Tibial nerve (tissue), 3 donors: ENCODE results near the gene DENND10.

Source experiments
- CTCF ChIP-seq, 5 experiments: fragments of 200-600 bp in 3 of 5; fragments of 450-650 bp in 2 of 5; sonication (generic) in 3 of 5; IDR thresholded peaks; one replicate each; pipeline ENCODE4 v1.5.1; 2016 to 2019; ENCODE audit warnings: antibody characterized with exemption in 5 of 5, mild to moderate bottlenecking in 3 of 5, moderate library complexity in 2 of 5
- POLR2A ChIP-seq, 2 donors: fragments of 450-650 bp; IDR thresholded peaks; one replicate each; pipeline ENCODE4 v1.6.1; 2017; ENCODE audit warnings: antibody characterized with exemption in 2 of 2, mild to moderate bottlenecking in 2 of 2, moderate library complexity in 2 of 2

DNA sequence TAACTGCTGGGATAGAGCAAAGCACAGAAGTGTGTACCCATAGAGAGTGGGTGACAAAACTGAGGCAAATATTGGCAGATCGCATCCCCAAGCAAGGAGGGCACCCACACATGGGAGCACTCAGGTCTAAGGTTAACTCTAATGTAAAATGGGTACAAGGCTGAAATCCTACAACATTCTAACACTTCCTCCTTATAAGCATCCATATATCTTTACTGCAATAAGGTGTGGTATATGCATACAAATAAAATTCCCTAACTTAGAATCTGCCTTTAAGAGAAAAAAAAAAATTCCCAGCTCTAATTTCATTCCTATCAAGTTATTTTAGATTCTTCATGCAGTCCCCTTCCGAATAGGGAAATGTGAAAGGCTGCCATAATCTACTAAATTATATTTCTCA, 42.0 kb upstream of the DENND10 start:
- TF ChIP-seq CTCF (IDR thresholded peaks at IDR 0.05): no peak
- no peak for TF ChIP-seq POLR2A (IDR thresholded peaks at IDR 0.05)
